OCI-LY1 (cell line): ENCODE results near the gene HDLBP.

Experiments used
- CTCF ChIP-seq: fragments of 200-600 bp; sonication (generic), shearing (Covaris generic); IDR thresholded peaks from 2 replicates; pipeline ENCODE4 v1.5.1; 2017; ENCODE audit warnings: mild to moderate bottlenecking, antibody characterized with exemption, low read length, moderate library complexity, mixed read lengths
- EZH2 ChIP-seq: fragments of 200-600 bp; sonication (generic), shearing (Covaris generic); IDR thresholded peaks from 2 replicates; pipeline ENCODE4 v1.8.0; 2017; ENCODE audit warnings: borderline replicate concordance, mixed run types, mild to moderate bottlenecking, antibody characterized with exemption, low read length, moderate library complexity, mixed read lengths

DNA sequence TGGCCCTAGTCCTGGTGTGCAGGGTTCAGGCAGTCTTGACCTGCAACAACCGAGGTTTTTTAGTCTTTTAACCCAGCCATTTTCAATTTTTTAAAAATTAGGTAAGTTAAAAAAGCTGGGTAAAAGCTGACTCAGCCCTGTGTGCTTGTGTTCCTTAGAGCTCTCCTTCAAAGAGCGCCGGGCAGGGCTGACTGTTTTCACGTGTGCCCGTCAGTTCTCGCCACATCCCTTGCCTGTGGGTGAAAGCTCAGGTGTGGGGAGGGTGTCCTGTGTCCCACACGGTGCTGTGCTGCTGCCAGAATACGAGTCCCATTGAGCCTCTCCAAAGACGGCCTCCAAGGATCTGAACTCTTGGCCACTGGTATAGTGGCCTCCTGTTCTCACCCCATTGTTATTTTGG lies 132.3 kb downstream of the HDLBP start:
- no peak for TF ChIP-seq CTCF
- TF ChIP-seq EZH2 = no peak
